ENCODE measurements around the gene DCTN2. TPM values are rescaled to one million over a fixed set of nuclear protein-coding genes. Genes with fewer than 3 reads are reported as not detected.

Gene DCTN2
- total RNA-seq, 2 donors from 2014 or later, result 110 to 114 TPM

GRCh38 chr12:57576613-57577160 lies 29.7 kb upstream of the DCTN2 start:
- Mint-ChIP-seq H3K9me3 (no peaks in the 10 kb centered on the region), H3K27ac (no peak overlapping the region), H3K27me3 (ENCODE audit: insufficient read depth) (peaks cover 2% of the 10 kb centered on the region), H3K4me3 (no peak overlapping the region), H3K4me1 (no peaks in the 10 kb centered on the region), H3K36me3 (ENCODE audit: low read depth) (peaks cover 43% of the 10 kb centered on the region)
- Histone ChIP-seq H3K4me3 (ENCODE audit: low read length) (no peak overlapping the region), H3K4me1 (ENCODE audit: control insufficient read depth, insufficient read depth, low read length) (no peaks in the 10 kb centered on the region), H3K27me3 (ENCODE audit: control insufficient read depth, insufficient read depth, low read length, poor library complexity, severe bottlenecking) (peaks cover 24% of the 10 kb centered on the region), H3K27ac (ENCODE audit: low read depth, low read length) (no peak overlapping the region), H3K9me3 (ENCODE audit: control insufficient read depth, low read length) (no peaks in the 10 kb centered on the region), H3K36me3 (ENCODE audit: control insufficient read depth, insufficient read depth, low read length) (no peaks in the 10 kb centered on the region), H3K9ac (ENCODE audit: extremely low read depth, low read length, poor library complexity, severe bottlenecking) (no peak overlapping the region)
- no peak for TF ChIP-seq CTCF (conservative IDR thresholded peaks at IDR 0.05)
- 89 to 92% methylated on average over 7 to 9 of the region's 9 CpGs for WGBS, 2 experiments (ENCODE audit: insufficient coverage in 1 of 2, insufficient read length in 1 of 2)
- no peak for DNase-seq

GRCh38 chr12:57575771-57576612 lies 29.0 kb upstream of the DCTN2 start:
- no peak for DNase-seq
- Histone ChIP-seq H3K9me3 (ENCODE audit: control insufficient read depth, low read length) (no peaks in the 10 kb centered on the region), H3K4me1 (ENCODE audit: control insufficient read depth, insufficient read depth, low read length) (no peaks in the 10 kb centered on the region), H3K27ac (ENCODE audit: low read depth, low read length) (no peak overlapping the region), H3K9ac (ENCODE audit: extremely low read depth, low read length, poor library complexity, severe bottlenecking) (no peak overlapping the region), H3K36me3 (ENCODE audit: control insufficient read depth, insufficient read depth, low read length) (no peaks in the 10 kb centered on the region), H3K27me3 (ENCODE audit: control insufficient read depth, insufficient read depth, low read length, poor library complexity, severe bottlenecking) (peaks cover 18% of the 10 kb centered on the region), H3K4me3 (ENCODE audit: low read length) (no peak overlapping the region)
- no peak overlapping the region for H3K27ac Mint-ChIP-seq
- WGBS, 2 experiments (ENCODE audit: insufficient coverage in 1 of 2, insufficient read length in 1 of 2), result 93 to 97% methylated on average over 8 to 12 of the region's 12 CpGs
- H3K36me3 Mint-ChIP-seq (ENCODE audit: low read depth), result peaks cover 40% of the 10 kb centered on the region
- no peaks in the 10 kb centered on the region for H3K27me3 Mint-ChIP-seq (ENCODE audit: insufficient read depth)
- no peaks in the 10 kb centered on the region for H3K4me1 Mint-ChIP-seq
- H3K9me3 Mint-ChIP-seq, result no peaks in the 10 kb centered on the region
- TF ChIP-seq CTCF (conservative IDR thresholded peaks at IDR 0.05), result no peak
- H3K4me3 Mint-ChIP-seq, result no peak overlapping the region

- Mint-ChIP-seq H3K27me3 (ENCODE audit: insufficient read depth) (no peaks in the 10 kb centered on the region), H3K27ac (no peak overlapping the region), H3K4me1 (no peaks in the 10 kb centered on the region), H3K9me3 (no peaks in the 10 kb centered on the region), H3K4me3 (no peak overlapping the region), H3K36me3 (ENCODE audit: low read depth) (peaks cover 41% of the 10 kb centered on the region)
- Histone ChIP-seq H3K27ac (ENCODE audit: low read depth, low read length) (no peak overlapping the region), H3K9ac (ENCODE audit: extremely low read depth, low read length, poor library complexity, severe bottlenecking) (no peak overlapping the region), H3K27me3 (ENCODE audit: control insufficient read depth, insufficient read depth, low read length, poor library complexity, severe bottlenecking) (peaks cover 7% of the 10 kb centered on the region), H3K9me3 (ENCODE audit: control insufficient read depth, low read length) (no peaks in the 10 kb centered on the region), H3K4me3 (ENCODE audit: low read length) (no peak overlapping the region), H3K36me3 (ENCODE audit: control insufficient read depth, insufficient read depth, low read length) (no peaks in the 10 kb centered on the region), H3K4me1 (ENCODE audit: control insufficient read depth, insufficient read depth, low read length) (no peaks in the 10 kb centered on the region)
- WGBS, 2 experiments (ENCODE audit: insufficient coverage in 1 of 2, insufficient read length in 1 of 2), result 95 to 96% methylated on average over 9 to 10 of the region's 10 CpGs
- no peak for DNase-seq
- no peak for TF ChIP-seq CTCF (conservative IDR thresholded peaks at IDR 0.05)
Measured at GRCh38 chr12:57574795-57575194, 27.8 kb upstream of the DCTN2 start.
